H9 (cell line): ENCODE data around the gene KIF15. TPM values are rescaled to one million over a fixed set of nuclear protein-coding genes. Genes with fewer than 3 reads are reported as not detected.

Experiments
- DNase-seq: peaks from one replicate; pipeline ENCODE4 v3.0.0-alpha.2; 2017
- H2AFZ ChIP-seq: one replicate; pipeline ENCODE4 v1.6.1; 2013; ENCODE audit warnings: mild to moderate bottlenecking, low read length, control low read depth, moderate library complexity
- H2AK5ac ChIP-seq: 2 replicates; pipeline ENCODE4 v1.6.1; 2013; ENCODE audit warnings: low read length, control low read depth, mixed read lengths; ENCODE audit not compliant: insufficient read length
- H2BK120ac ChIP-seq: one replicate; pipeline ENCODE4 v1.6.1; 2013; ENCODE audit warnings: low read depth, mild to moderate bottlenecking, low read length, control low read depth, inconsistent platforms; ENCODE audit not compliant: poor library complexity, severe bottlenecking
- H2BK12ac ChIP-seq: 2 replicates; pipeline ENCODE4 v1.6.1; 2013; ENCODE audit warnings: low read length, control low read depth, mixed read lengths, low read depth; ENCODE audit not compliant: insufficient read length
- H2BK15ac ChIP-seq: 2 replicates; pipeline ENCODE4 v1.6.1; 2013; ENCODE audit warnings: low read depth, low read length, control low read depth
- H2BK20ac ChIP-seq: one replicate; pipeline ENCODE4 v1.6.1; 2013; ENCODE audit warnings: low read depth, mild to moderate bottlenecking, low read length, control low read depth, inconsistent platforms; ENCODE audit not compliant: poor library complexity, severe bottlenecking
- H2BK5ac ChIP-seq: 2 replicates; pipeline ENCODE4 v1.6.1; 2013; ENCODE audit warnings: low read length, control low read depth, mixed read lengths; ENCODE audit not compliant: insufficient read length
- H3K14ac ChIP-seq: 2 replicates; pipeline ENCODE4 v1.6.1; 2013; ENCODE audit warnings: low read length, control low read depth; ENCODE audit not compliant: insufficient read depth
- H3K18ac ChIP-seq: 2 replicates; pipeline ENCODE4 v1.6.1; 2013; ENCODE audit warnings: low read depth, mild to moderate bottlenecking, mixed read lengths, low read length, control low read depth; ENCODE audit not compliant: insufficient read length
- H3K23ac ChIP-seq: 2 replicates; pipeline ENCODE4 v1.6.1; 2013; ENCODE audit warnings: low read length, control low read depth, mixed read lengths, low read depth; ENCODE audit not compliant: insufficient read length
- H3K23me2 ChIP-seq: 2 replicates; pipeline ENCODE4 v1.6.1; 2013; ENCODE audit warnings: low read depth, mild to moderate bottlenecking, mixed read lengths, low read length, control low read depth; ENCODE audit not compliant: insufficient read length, poor library complexity, severe bottlenecking
- H3K27ac ChIP-seq: 2 replicates; pipeline ENCODE4 v1.5.1; 2013; ENCODE audit warnings: low read length, control low read depth, mixed read lengths, low read depth; ENCODE audit not compliant: insufficient read length
- H3K27me3 ChIP-seq: 2 replicates; pipeline ENCODE4 v1.6.1; 2013; ENCODE audit warnings: low read length, control low read depth, inconsistent platforms; ENCODE audit not compliant: insufficient read depth
- H3K4ac ChIP-seq: 2 replicates; pipeline ENCODE4 v1.6.1; 2013; ENCODE audit warnings: low read depth, mild to moderate bottlenecking, control low read depth, inconsistent platforms, low read length, moderate library complexity
- H3K4me1 ChIP-seq: 2 replicates; pipeline ENCODE4 v1.6.1; 2013; ENCODE audit warnings: low read length, control low read depth, inconsistent platforms; ENCODE audit not compliant: insufficient read depth
- H3K4me2 ChIP-seq: 2 replicates; pipeline ENCODE4 v1.6.1; 2013; ENCODE audit warnings: low read length, control low read depth, mixed read lengths; ENCODE audit not compliant: insufficient read length, insufficient read depth
- H3K56ac ChIP-seq: 2 replicates; pipeline ENCODE4 v1.6.1; 2013; ENCODE audit warnings: low read depth, mild to moderate bottlenecking, mixed read lengths, low read length, control low read depth; ENCODE audit not compliant: insufficient read length
- H3K79me1 ChIP-seq: 2 replicates; pipeline ENCODE4 v1.6.1; 2013; ENCODE audit warnings: low read depth, mild to moderate bottlenecking, moderate library complexity, low read length, control low read depth, inconsistent platforms; ENCODE audit not compliant: insufficient read depth, poor library complexity, severe bottlenecking
- H3K79me2 ChIP-seq: 2 replicates; pipeline ENCODE4 v1.6.1; 2013; ENCODE audit warnings: low read length, control low read depth, inconsistent platforms; ENCODE audit not compliant: insufficient read depth
- H3K9ac ChIP-seq: 2 replicates; pipeline ENCODE4 v1.6.1; 2013; ENCODE audit warnings: low read length, control low read depth, mixed read lengths; ENCODE audit not compliant: insufficient read length; ENCODE audit errors: extremely low read depth
- H3K9me3 ChIP-seq: one replicate; pipeline ENCODE4 v1.6.1; 2013; ENCODE audit warnings: low read depth, low read length, inconsistent platforms; ENCODE audit not compliant: control insufficient read depth
- H3T11ph ChIP-seq: one replicate; pipeline ENCODE4 v1.6.1; 2013; ENCODE audit warnings: mild to moderate bottlenecking, low read length, control low read depth, inconsistent platforms
- H4K20me1 ChIP-seq: one replicate; pipeline ENCODE4 v1.6.1; 2013; ENCODE audit not compliant: control insufficient read depth, insufficient read length, insufficient read depth
- H4K5ac ChIP-seq: 2 replicates; pipeline ENCODE4 v1.6.1; 2013; ENCODE audit warnings: low read depth, mild to moderate bottlenecking, mixed read lengths, low read length, control low read depth; ENCODE audit not compliant: insufficient read length
- H4K8ac ChIP-seq: replicated peaks from 2 replicates; pipeline ENCODE4 v1.6.1; 2013; ENCODE audit warnings: low read length, control low read depth, mixed read lengths, low read depth; ENCODE audit not compliant: insufficient read length
- H4K91ac ChIP-seq: 2 replicates; pipeline ENCODE4 v1.6.1; 2013; ENCODE audit warnings: low read depth, mild to moderate bottlenecking, moderate library complexity, mixed read lengths, low read length, control low read depth; ENCODE audit not compliant: insufficient read length
- H3K27ac Mint-ChIP-seq, 3 experiments: 2 replicates in 2 of 3; 3 replicates in 1 of 3; pipeline ENCODE4 v1.8.0; 2020 to 2021; ENCODE audit warnings: mixed read lengths in 3 of 3, mild to moderate bottlenecking in 1 of 3, moderate library complexity in 1 of 3
- H3K27me3 Mint-ChIP-seq: 2 replicates; pipeline ENCODE4 v1.8.0; 2021; ENCODE audit warnings: low read depth, mild to moderate bottlenecking, moderate library complexity, mixed read lengths
- H3K36me3 Mint-ChIP-seq, 3 experiments: 2 replicates in 2 of 3; 3 replicates in 1 of 3; pipeline ENCODE4 v1.8.0; 2020 to 2021; ENCODE audit warnings: low read depth in 3 of 3, mixed read lengths in 3 of 3; ENCODE audit not compliant: insufficient read depth in 1 of 3
- H3K4me1 Mint-ChIP-seq, 2 experiments: 2 replicates each; pipeline ENCODE4 v1.8.0; 2020; ENCODE audit warnings: mixed read lengths in 2 of 2
- H3K4me3 Mint-ChIP-seq, 2 experiments: 2 replicates in 1 of 2; 3 replicates in 1 of 2; pipeline ENCODE4 v1.8.0; 2020 to 2021; ENCODE audit warnings: mild to moderate bottlenecking in 2 of 2, mixed read lengths in 2 of 2, moderate library complexity in 1 of 2
- H3K9me3 Mint-ChIP-seq, 2 experiments: 2 replicates in 1 of 2; 3 replicates in 1 of 2; pipeline ENCODE4 v1.8.0; 2020; ENCODE audit warnings: mild to moderate bottlenecking in 2 of 2, mixed read lengths in 2 of 2, moderate library complexity in 1 of 2
- WGBS: extraction: QIAGEN DNeasy Blood & Tissue Kit; methylation state at CpG from one replicate; pipeline ENCODE4 v1.1.7; 2013; ENCODE audit warnings: missing lambda C conversion rate, low lambda C conversion rate, mixed read lengths; ENCODE audit not compliant: insufficient read length; ENCODE audit errors: extremely low coverage; 5-methylcytosine and 5-hydroxymethylcytosine counted together
- total RNA-seq: library from RNA; stranded (reverse); gene quantifications from 2 replicates; pipeline ENCODE4 v1.2.1, GENCODE V29; 2021
- TF ChIP-seq, protein P1 (sequence below): fragments of 200-600 bp; sonication (generic); conservative IDR thresholded peaks from 3 replicates; pipeline ENCODE4 v1.8.0; 2021; ENCODE audit warnings: antibody characterized with exemption, mild to moderate bottlenecking

KIF15 gene
- total RNA-seq, 1 experiment from 2014 or later = 25.0 TPM

DNA sequence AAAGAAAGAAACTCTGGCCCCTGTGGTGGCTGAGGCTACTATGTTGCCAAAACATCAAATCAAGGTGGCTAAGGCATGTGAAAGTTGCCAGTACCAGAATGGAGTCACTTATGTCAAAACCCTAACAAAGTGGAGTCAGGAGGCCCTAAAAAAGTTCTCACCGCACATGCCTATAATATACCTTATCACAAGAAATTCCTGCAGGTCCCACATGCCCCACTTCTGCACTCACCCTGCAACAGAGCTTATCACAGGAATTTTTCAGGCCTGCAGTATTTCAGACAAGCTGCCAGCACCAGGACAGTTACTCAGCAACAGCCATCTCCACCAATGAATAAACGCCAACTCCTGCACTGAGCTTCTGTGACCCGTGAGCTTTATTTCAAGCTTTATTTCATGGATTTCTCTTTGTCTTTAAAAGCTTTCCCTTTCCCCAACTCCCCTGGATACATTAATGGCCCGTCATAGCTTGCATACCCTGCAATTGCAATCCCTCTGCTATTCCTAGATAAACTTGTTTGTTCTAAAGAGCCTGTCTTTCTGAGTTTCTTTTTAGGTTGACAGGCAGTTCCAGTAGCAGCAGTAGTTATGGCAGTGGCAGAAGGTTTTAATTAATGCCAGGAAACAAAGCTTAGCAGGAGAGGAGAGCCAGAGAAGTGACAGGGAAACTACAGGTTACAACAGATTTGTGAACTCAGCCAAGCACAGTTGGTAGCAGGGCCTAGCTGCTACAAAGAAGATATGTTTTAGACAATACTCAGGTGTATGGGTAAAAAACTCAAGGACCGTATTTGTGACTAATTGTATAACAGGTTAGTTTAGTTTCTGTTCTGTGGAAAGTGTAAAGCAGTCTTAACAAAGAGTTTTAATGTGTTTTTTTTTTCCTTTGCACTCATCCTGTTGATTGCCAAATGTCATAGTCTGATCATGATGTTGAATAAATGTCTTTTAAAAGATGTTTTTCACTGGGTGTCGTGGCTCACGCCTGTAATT is 84.2 kb downstream of the KIF15 start:
- Histone ChIP-seq H3T11ph (no peak overlapping the region), H4K5ac (no peak overlapping the region), H2BK20ac (no peak overlapping the region), H3K27ac (no peak overlapping the region), H3K4me2 (no peak overlapping the region), H2BK15ac (no peak overlapping the region), H2BK5ac (no peak overlapping the region), H4K8ac (no peak overlapping the region), H3K79me2 (no peaks in the 10 kb centered on the region), H3K9me3 (no peaks in the 10 kb centered on the region), H3K9ac (no peak overlapping the region), H3K23ac (no peak overlapping the region), H4K91ac (no peak overlapping the region), H3K4ac (no peak overlapping the region), H3K18ac (no peak overlapping the region), H3K4me1 (no peaks in the 10 kb centered on the region), H3K14ac (no peak overlapping the region), H3K27me3 (no peaks in the 10 kb centered on the region), H3K56ac (no peak overlapping the region), H2AK5ac (no peak overlapping the region), H2BK12ac (no peak overlapping the region), H2AFZ (no peak overlapping the region), H2BK120ac (no peak overlapping the region), H3K79me1 (no peaks in the 10 kb centered on the region), H3K23me2 (no peaks in the 10 kb centered on the region), H4K20me1 (no peaks in the 10 kb centered on the region)
- TF ChIP-seq, protein P1, sequence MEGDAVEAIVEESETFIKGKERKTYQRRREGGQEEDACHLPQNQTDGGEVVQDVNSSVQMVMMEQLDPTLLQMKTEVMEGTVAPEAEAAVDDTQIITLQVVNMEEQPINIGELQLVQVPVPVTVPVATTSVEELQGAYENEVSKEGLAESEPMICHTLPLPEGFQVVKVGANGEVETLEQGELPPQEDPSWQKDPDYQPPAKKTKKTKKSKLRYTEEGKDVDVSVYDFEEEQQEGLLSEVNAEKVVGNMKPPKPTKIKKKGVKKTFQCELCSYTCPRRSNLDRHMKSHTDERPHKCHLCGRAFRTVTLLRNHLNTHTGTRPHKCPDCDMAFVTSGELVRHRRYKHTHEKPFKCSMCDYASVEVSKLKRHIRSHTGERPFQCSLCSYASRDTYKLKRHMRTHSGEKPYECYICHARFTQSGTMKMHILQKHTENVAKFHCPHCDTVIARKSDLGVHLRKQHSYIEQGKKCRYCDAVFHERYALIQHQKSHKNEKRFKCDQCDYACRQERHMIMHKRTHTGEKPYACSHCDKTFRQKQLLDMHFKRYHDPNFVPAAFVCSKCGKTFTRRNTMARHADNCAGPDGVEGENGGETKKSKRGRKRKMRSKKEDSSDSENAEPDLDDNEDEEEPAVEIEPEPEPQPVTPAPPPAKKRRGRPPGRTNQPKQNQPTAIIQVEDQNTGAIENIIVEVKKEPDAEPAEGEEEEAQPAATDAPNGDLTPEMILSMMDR = no peak
- DNase-seq = no peak
- Mint-ChIP-seq H3K27me3 (no peaks in the 10 kb centered on the region), H3K4me1 (no peaks in the 10 kb centered on the region), H3K36me3 (peaks cover 8 to 54% (median 45%) of the 10 kb centered on the region in 3 experiments; a peak in 6 of 7 replicates), H3K4me3 (no peak overlapping the region), H3K9me3 (no peaks in the 10 kb centered on the region), H3K27ac (no peak overlapping the region; a peak in 2 of 7 replicates)
- no CpG with 5 or more reads among the region's 7 CpGs for WGBS
